Measurements from ENCODE around the gene ZSWIM6. TPM values are rescaled to one million over a fixed set of nuclear protein-coding genes. Genes with fewer than 3 reads are reported as not detected.

The ZSWIM6 gene
- total RNA-seq, 1 donor from 2014 or later = 8.9 TPM

- Mint-ChIP-seq H3K36me3 (ENCODE audit: low read depth) (no peaks in the 10 kb centered on the region), H3K9me3 (no peaks in the 10 kb centered on the region), H3K4me3 (ENCODE audit: low read depth) (no peak overlapping the region), H3K27ac (no peak overlapping the region), H3K27me3 (ENCODE audit: low read depth) (no peaks in the 10 kb centered on the region), H3K4me1 (ENCODE audit: low read depth) (peaks cover 24% of the 10 kb centered on the region)
- intact Hi-C loops (cut with micrococcal nuclease) = no loop called here
- DNase-seq (ENCODE audit: low spot score) = no peak
Observed at GRCh38 chr5:61311056-61311610, 20.9 kb upstream of the ZSWIM6 start.

- H3K9me3 Mint-ChIP-seq = no peaks in the 10 kb centered on the region
- H3K36me3 Mint-ChIP-seq (ENCODE audit: low read depth) = no peaks in the 10 kb centered on the region
- no peak for DNase-seq (ENCODE audit: low spot score)
- H3K4me1 Mint-ChIP-seq (ENCODE audit: low read depth) = peaks cover 14% of the 10 kb centered on the region
- no peak overlapping the region for H3K27ac Mint-ChIP-seq
- no peaks in the 10 kb centered on the region for H3K27me3 Mint-ChIP-seq (ENCODE audit: low read depth)
- no peak overlapping the region for H3K4me3 Mint-ChIP-seq (ENCODE audit: low read depth)
- intact Hi-C loops (cut with micrococcal nuclease) = no loop called here
Observed at GRCh38 chr5:61311836-61312808, 19.9 kb upstream of the ZSWIM6 start.

- Mint-ChIP-seq H3K27ac (no peak overlapping the region), H3K36me3 (ENCODE audit: low read depth) (no peaks in the 10 kb centered on the region), H3K9me3 (no peaks in the 10 kb centered on the region), H3K4me1 (ENCODE audit: low read depth) (peaks cover 7% of the 10 kb centered on the region), H3K27me3 (ENCODE audit: low read depth) (peaks cover 1% of the 10 kb centered on the region), H3K4me3 (ENCODE audit: low read depth) (no peak overlapping the region)
- DNase-seq (ENCODE audit: low spot score) = no peak
- intact Hi-C loops (cut with micrococcal nuclease) = no loop called here
Observed at GRCh38 chr5:61313960-61314681, 17.9 kb upstream of the ZSWIM6 start.

- Mint-ChIP-seq H3K4me1 (ENCODE audit: low read depth) (peaks cover 15% of the 10 kb centered on the region), H3K27me3 (ENCODE audit: low read depth) (peaks cover 1% of the 10 kb centered on the region)
Observed at GRCh38 chr5:61318376-61318775, 13.7 kb upstream of the ZSWIM6 start.

GRCh38 chr5:61319388-61320146 lies 12.5 kb upstream of the ZSWIM6 start:
- no peak for DNase-seq (ENCODE audit: low spot score)
- Mint-ChIP-seq H3K36me3 (ENCODE audit: low read depth) (no peaks in the 10 kb centered on the region), H3K27ac (no peak overlapping the region), H3K9me3 (no peaks in the 10 kb centered on the region), H3K4me3 (ENCODE audit: low read depth) (no peak overlapping the region), H3K4me1 (ENCODE audit: low read depth) (peaks cover 14% of the 10 kb centered on the region), H3K27me3 (ENCODE audit: low read depth) (peaks cover 1% of the 10 kb centered on the region)
- intact Hi-C loops (cut with micrococcal nuclease) = no loop called here

More at GRCh38 chr5:61318376-61318775, 13.7 kb upstream of the ZSWIM6 start:
- no peaks in the 10 kb centered on the region for H3K9me3 Mint-ChIP-seq
- no peak overlapping the region for H3K27ac Mint-ChIP-seq
- no peak overlapping the region for H3K4me3 Mint-ChIP-seq (ENCODE audit: low read depth)
- DNase-seq (ENCODE audit: low spot score) = no peak
- no peaks in the 10 kb centered on the region for H3K36me3 Mint-ChIP-seq (ENCODE audit: low read depth)
- intact Hi-C loops (cut with micrococcal nuclease) = no loop called here

GRCh38 chr5:61320860-61321259 lies 11.2 kb upstream of the ZSWIM6 start:
- Mint-ChIP-seq H3K4me1 (ENCODE audit: low read depth) (peaks cover 14% of the 10 kb centered on the region), H3K4me3 (ENCODE audit: low read depth) (no peak overlapping the region), H3K27me3 (ENCODE audit: low read depth) (peaks cover 1% of the 10 kb centered on the region), H3K9me3 (no peaks in the 10 kb centered on the region), H3K27ac (no peak overlapping the region), H3K36me3 (ENCODE audit: low read depth) (no peaks in the 10 kb centered on the region)
- intact Hi-C loops (cut with micrococcal nuclease) = no loop called here
- DNase-seq (ENCODE audit: low spot score) = no peak

GRCh38 chr5:61321669-61322068 lies 10.4 kb upstream of the ZSWIM6 start:
- Mint-ChIP-seq H3K4me3 (ENCODE audit: low read depth) (no peak overlapping the region), H3K4me1 (ENCODE audit: low read depth) (peaks cover 14% of the 10 kb centered on the region), H3K27me3 (ENCODE audit: low read depth) (peaks cover 1% of the 10 kb centered on the region), H3K36me3 (ENCODE audit: low read depth) (no peaks in the 10 kb centered on the region), H3K9me3 (no peaks in the 10 kb centered on the region), H3K27ac (no peak overlapping the region)
- intact Hi-C loops (cut with micrococcal nuclease) = no loop called here
- no peak for DNase-seq (ENCODE audit: low spot score)

- intact Hi-C loops (cut with micrococcal nuclease) = no loop called here
- H3K27ac Mint-ChIP-seq = no peak overlapping the region
- H3K4me3 Mint-ChIP-seq (ENCODE audit: low read depth) = no peak overlapping the region
- DNase-seq (ENCODE audit: low spot score) = no peak
- H3K27me3 Mint-ChIP-seq (ENCODE audit: low read depth) = peaks cover 2% of the 10 kb centered on the region
- no peaks in the 10 kb centered on the region for H3K9me3 Mint-ChIP-seq
- H3K4me1 Mint-ChIP-seq (ENCODE audit: low read depth) = peaks cover 23% of the 10 kb centered on the region
- H3K36me3 Mint-ChIP-seq (ENCODE audit: low read depth) = no peaks in the 10 kb centered on the region
Observed at GRCh38 chr5:61322738-61323725, 9.0 kb upstream of the ZSWIM6 start.

- intact Hi-C loops (cut with micrococcal nuclease) = loop anchor here (1.0 to 2.0 kb wide), 2 partner anchors 43 to 126 kb away; no protein-coding TSS in a partner anchor
- Mint-ChIP-seq H3K27me3 (ENCODE audit: low read depth) (peaks cover 16% of the 10 kb centered on the region), H3K4me3 (ENCODE audit: low read depth) (peak overlapping the region; percentile 47), H3K36me3 (ENCODE audit: low read depth) (peaks cover 2% of the 10 kb centered on the region), H3K27ac (no peak overlapping the region), H3K9me3 (no peaks in the 10 kb centered on the region), H3K4me1 (ENCODE audit: low read depth) (peaks cover 36% of the 10 kb centered on the region)
- DNase-seq (ENCODE audit: low spot score) = no peak
Observed at GRCh38 chr5:61327760-61328753, 4.0 kb upstream of the ZSWIM6 start.

GRCh38 chr5:61328791-61329549 lies 3.1 kb upstream of the ZSWIM6 start:
- H3K9me3 Mint-ChIP-seq = no peaks in the 10 kb centered on the region
- no peak overlapping the region for H3K27ac Mint-ChIP-seq
- peaks cover 35% of the 10 kb centered on the region for H3K4me1 Mint-ChIP-seq (ENCODE audit: low read depth)
- peaks cover 18% of the 10 kb centered on the region for H3K27me3 Mint-ChIP-seq (ENCODE audit: low read depth)
- intact Hi-C loops (cut with micrococcal nuclease) = loop anchor here (1.0 to 2.0 kb wide), 2 partner anchors 44 to 127 kb away; no protein-coding TSS in a partner anchor
- no peak for DNase-seq (ENCODE audit: low spot score)
- H3K36me3 Mint-ChIP-seq (ENCODE audit: low read depth) = peaks cover 4% of the 10 kb centered on the region
- H3K4me3 Mint-ChIP-seq (ENCODE audit: low read depth) = peak overlapping the region; percentile 31

Measured in activated T-helper 2 cell treated with anti-CD3 and anti-CD28 coated beads, Interferon-gamma antibody, Interleukin-2, Interleukin-4, amounts not matched to agents 10 μg/mL and 5 μg/mL and 100 μg/mL, durations not matched to agents 14 hours and 24 hours and 36 hours (primary cell).